Stimulated activated CD4-positive, alpha-beta T cell treated with anti-CD3 and anti-CD28 coated beads, Interleukin-1b, Interleukin-23, amount 100 ng/mL, for 4 hours (primary cell): ENCODE measurements around the gene RAB40B.

ENCODE experiments used
- DNase-seq, 2 donors: peaks; one replicate each; pipeline ENCODE4 v3.0.0-alpha.2; 2020; ENCODE audit warnings: low read depth in 2 of 2

RAB40B gene

DNA sequence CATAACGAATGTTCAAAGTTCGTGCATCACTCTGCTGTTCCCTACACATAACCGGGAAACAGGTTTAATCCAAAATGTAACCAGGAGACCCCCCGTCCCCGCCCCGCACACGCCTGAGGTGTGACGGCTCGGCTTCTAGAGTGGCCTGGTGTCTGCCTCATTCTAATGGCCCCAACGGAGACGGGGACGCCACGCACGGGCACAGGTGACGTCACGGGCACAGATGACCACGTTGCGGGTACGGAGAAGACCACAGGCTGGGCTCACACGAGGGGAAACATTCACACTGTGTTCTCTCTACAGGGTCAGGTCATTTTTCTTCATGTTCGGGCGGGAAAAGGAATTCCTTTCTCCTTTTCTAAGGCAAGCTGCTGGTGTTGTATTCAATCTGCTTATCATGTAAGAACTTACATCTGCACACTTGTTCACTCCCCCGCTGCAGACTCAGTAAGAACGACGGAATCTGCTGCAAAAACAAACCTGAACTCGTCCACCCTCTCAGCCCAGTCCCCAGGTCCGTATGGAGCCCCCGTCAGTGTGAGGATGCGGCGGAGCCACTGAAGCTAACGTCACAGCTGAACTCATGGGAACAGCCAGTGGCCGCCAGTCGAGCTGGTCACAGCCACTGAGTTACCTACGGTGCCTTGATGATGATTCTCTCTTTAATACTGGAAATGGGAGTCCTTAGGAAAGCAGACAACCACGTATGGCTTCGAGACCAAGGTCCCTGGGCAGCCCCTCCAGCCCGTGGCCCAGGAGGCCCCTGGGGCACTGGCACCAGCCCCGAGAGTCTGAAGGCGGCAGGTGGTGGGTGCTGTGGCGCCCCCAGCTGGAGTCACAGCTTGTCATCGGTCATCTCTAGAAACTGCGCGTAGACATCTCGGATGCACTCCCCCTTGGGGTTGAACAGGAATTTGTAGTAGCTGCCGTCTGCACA lies 83.1 kb downstream of the RAB40B start:
- no peak for DNase-seq

DNA sequence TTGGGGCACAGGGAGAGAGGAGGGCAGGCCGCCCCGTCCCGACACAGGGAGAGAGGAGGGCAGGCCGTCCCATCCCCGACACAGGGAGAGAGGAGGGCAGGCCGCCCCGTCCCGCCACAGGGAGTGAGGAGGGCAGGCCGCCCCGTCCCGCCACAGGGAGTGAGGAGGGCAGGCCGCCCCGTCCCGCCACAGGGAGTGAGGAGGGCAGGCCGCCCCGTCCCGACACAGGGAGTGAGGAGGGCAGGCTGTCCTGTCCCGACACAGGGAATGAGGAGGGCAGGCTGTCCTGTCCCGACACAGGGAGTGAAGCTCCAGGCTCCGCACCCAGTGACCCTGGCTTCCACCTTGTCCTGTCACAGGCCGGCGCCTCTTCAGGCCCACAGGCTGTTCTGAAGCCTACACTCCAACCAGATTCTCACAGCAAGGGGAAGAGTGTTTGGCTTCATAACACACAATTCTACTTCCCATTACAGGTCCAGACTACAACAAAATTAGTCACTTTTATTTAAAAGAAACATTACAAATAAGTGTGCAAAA lies 84.3 kb downstream of the RAB40B start:
- DNase-seq, result no peak

DNA sequence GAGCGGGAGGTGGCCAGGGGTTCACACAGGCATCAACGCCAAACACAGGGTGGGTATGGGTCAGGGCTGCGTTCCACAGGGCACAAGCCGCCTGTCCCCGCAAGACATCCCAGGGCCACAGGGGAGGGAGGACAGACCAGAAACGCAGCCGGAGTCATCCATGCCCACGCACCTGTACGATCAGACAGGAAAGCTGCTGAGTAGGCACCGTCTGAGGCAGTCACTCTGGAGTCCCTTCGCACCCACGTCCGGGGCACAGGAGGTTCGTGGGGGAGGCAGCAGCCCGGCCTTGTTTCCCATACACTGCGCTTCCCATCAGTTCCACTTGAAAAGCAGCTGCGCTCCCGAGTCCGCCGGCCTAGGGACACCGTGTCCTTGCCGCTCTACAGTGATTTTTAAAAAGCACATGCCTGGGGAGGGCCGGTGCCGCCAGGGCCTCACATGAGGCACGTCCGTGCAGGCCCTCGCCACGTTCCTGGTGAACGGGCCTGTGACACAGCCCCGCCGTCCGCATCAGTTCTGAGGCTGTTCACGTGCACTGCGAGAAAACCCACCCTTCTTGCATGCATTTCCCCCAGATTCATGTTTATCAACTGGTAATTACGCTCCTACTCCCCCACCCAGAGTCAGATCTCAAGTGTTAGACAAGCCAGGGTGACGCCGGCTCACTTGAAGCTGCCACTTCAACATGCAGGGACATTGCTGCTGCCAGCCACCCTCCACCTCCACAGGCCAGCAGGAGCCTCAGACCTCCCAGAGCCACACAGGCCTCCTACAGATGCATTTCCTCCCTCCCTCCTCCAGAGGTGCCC lies 85.0 kb downstream of the RAB40B start:
- DNase-seq, result no peak

DNA sequence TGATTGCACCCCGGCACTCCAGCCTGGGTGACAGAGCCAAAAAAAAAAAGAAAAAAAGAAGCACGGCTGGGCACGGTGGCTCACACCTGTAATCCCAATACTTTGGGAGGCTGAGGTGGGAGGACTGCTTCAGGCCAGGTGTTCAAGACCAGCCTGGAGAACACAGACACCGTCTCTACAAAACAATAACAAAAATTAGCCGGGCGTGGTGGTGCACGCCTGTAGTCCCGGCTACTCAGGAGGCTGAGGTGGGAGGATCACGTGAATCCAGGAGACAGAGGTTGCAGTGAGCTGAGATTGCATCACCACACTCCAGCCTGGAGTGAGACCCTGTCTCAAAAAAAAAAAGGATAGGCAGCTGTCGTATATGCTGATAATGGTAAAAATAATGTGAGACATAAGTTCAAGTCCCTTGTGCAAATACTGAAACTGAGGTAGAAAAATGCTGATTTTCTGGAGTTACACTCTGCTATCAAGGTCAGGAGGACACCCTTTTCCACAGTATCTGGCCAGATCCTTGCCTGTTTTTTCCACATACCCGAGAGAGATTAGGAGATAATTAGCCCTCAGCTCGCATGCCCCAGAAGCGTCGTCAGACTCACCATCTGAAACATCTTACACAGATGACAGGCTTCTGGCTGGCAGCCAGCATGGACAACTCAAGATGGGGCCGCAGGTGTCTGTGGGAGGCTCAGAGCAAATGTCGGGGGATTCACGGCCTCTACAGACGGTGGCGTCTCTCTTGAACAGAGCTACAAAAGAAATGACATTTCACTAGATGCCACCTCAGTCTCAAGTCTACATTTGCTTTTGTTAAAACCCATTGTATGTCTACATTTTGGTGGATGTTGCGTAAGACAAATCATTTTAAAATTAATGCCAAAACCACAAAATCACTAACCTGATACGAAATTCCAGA lies 87.1 kb downstream of the RAB40B start:
- no peak for DNase-seq

DNA sequence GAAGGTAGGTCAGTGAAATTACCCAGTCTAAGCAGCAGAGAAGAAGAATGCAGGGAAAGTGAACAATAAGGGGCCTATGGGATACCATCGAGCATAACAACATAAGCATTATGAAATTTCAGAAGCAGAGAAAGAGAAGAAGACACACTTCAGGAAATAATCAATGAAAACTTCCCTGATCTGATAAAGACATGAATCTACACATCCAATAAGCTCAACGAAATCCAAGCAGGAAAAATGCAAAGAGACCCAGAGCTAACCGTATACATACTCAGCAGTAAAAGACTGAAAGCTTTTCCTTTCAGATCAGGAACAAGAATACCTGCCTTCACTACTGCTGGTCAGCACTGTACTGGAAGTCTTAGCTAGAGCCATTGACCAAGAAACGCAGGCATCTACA lies 88.8 kb downstream of the RAB40B start:
- DNase-seq, result no peak

DNA sequence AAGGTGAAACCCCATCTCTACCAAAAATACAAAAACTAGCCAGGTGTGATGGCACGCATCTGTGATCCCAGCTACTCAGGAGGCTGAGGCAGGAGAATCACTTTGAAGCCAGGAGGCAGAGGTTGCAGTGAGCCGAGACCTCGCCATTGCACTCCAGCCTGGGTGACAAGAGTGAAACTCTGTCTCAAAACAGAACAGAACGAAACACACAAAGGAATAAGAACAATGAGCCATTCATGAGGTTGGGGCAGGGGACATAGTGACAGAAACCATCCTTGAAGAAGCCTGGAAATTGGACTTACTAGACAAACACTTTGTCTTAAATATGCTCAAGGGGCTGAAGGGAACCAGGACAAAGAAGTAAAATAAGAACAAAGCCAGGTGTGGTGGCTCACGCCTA lies 89.7 kb downstream of the RAB40B start:
- no peak for DNase-seq

DNA sequence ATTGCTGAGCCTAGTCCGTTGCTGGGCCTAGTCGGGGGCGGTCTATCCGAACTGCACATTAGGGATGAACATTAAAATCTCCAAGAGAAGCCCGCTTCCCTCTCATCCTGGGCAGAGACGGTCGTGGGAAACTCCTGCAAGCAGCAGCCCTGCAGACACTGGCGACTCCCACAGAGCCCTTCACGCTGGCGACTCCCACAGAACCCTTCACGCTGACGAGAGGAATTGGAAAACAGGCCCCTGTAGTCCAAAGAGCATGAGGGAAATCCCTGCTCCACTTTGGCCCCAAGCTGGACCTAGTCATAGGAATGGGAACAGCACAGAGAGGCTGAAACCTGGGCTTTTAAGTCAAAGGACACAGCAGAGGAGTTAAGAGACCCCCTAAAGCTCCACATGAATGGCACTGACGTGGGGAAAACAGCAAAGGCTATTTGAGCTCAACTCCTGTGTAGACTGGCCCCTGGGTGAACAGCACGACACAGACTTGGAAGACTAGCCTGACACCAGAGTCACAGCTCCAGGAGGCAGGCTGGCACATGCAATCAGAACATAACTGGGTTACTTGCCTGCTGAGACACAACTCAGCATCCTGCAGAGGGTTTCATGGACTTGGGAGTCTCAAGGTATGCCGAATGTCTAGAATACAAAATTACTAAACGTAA lies 92.4 kb downstream of the RAB40B start:
- DNase-seq, result no peak
